ENCODE results near the gene MSI2.

The MSI2 gene

GRCh38 chr17:57638284-57638683 lies 382.0 kb downstream of the MSI2 start:
- no peak for DNase-seq (ENCODE audit: low spot score)

DNA sequence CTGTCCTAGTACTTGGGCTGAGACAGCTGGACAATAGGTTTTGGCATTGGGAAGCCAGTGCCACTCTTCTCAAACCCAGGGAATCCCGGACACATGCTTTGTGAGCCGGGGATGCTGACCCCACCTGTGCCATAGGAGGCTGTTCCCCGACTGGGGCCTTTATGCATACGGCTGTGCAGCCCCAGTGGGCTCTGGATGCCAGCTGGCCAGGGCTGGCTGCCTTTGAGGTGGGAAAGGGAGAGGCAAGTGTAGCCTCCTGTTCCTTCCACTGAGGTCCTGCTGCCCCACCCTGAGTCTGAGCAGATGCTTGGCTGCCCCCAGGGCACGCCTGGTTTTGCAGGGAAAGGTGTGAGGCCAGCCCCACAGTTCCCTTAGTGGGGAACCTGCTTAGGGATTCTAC lies 383.1 kb downstream of the MSI2 start:
- DNase-seq (ENCODE audit: low spot score): no peak

- no peak for DNase-seq (ENCODE audit: low spot score)
Observed at GRCh38 chr17:57640079-57640478, 383.8 kb downstream of the MSI2 start.

GRCh38 chr17:57641761-57642160 lies 385.4 kb downstream of the MSI2 start:
- DNase-seq (ENCODE audit: low spot score): no peak

DNA sequence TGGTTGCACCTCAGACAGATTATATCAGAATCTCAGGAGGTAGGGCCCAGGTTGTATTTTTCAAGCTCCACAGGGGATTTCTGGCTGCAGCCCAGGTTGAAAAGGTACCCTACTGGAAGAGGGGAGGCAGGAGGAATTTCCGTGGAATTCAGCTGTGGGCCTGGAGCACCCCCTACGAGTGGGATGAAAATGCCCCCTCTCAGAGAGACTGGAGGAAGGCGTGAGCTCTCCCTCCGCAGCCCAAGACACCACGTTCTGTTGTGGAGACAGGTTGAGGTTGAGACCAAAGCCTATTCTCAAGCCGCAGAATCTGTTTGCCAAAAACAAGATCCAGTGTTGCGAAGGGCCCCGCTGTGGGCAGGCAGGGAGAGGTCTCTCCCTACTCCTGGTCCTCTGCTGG lies 386.7 kb downstream of the MSI2 start:
- no peak for DNase-seq (ENCODE audit: low spot score)

- no peak for DNase-seq (ENCODE audit: low spot score)
Observed at GRCh38 chr17:57644326-57644725, 388.0 kb downstream of the MSI2 start.

GRCh38 chr17:57645950-57646665 lies 389.8 kb downstream of the MSI2 start:
- DNase-seq (ENCODE audit: low spot score): no peak

DNA sequence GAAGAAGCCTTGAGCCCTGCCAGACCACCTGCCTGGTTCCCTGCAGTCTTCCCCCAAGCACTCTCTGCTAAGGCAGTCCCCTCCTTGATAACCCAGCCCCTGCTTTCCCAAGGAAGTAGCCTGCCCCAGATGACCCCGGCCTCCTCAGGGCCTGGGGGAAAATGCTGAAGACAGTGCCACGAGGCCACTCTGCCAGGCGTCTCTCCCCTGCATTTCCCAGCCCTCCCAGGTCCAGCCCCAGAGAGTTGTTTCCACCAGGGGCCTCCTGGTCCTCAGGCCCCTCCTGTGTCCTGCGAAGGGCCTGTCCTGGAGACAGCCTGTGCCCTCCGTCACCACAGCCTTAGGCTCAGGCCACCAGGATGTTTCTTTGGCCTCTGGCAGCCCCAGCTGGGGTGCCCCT lies 392.4 kb downstream of the MSI2 start:
- DNase-seq (ENCODE audit: low spot score): no peak

- no peak for DNase-seq (ENCODE audit: low spot score)
Observed at GRCh38 chr17:57649191-57649590, 392.9 kb downstream of the MSI2 start.

DNA sequence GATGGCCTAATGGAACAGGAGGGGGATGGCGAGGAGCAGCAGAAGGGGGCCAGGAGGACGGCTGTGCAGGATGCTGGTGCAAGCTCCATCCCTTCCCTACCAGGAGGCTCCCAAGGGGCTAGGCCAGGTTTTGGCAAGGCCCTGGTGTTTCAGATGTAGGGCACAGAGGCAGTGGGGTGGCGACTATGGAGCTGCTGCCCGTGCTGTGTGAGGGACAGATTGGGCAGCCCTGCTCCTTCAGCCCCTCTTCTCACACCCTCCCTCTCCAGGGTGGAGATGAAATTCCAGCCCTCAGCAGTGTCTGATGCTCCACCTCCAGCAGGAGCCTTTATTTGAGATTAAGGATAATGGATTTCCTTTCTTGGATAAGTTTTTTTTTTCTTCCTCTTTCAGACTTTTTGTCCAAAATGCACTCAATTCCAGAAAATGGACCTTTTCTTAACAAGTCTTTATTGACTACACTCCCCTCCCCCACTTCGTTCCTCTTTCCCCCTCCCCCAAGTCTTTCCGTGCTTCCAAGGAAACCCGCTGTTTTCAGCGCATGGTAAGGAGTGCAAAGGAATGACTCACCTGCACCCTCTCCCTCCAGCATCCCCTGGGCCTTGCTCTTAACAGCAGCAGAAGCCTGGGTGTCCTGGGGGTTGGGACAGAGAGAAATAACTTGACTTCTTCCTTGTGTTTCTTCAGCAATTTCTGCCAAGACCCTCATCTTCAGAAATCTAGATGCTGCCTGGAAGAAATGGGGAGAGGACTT lies 393.6 kb downstream of the MSI2 start:
- peak; percentile 22 for DNase-seq (ENCODE audit: low spot score)

GRCh38 chr17:57650548-57650947 lies 394.2 kb downstream of the MSI2 start:
- DNase-seq (ENCODE audit: low spot score): peak; percentile 15

DNA sequence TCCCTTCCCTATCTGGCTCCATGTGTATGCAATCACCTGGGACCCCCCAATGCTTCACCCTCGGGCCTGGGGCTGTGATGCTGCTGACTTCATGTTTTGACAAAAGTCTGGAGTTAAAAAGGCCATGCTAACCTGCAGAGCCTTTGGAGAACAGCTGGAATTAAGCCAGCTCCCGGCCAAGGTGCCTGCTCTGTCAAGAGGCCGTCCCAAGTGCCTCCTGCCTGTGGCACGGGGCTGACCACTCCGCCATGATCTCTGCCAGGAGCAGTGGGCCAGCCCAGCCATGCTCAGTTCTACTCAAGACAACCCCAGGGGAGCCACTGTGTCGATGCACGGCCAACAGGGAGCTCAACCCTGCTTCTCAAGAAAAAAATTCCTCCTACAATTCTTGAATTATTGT lies 395.1 kb downstream of the MSI2 start:
- DNase-seq (ENCODE audit: low spot score): no peak

DNA sequence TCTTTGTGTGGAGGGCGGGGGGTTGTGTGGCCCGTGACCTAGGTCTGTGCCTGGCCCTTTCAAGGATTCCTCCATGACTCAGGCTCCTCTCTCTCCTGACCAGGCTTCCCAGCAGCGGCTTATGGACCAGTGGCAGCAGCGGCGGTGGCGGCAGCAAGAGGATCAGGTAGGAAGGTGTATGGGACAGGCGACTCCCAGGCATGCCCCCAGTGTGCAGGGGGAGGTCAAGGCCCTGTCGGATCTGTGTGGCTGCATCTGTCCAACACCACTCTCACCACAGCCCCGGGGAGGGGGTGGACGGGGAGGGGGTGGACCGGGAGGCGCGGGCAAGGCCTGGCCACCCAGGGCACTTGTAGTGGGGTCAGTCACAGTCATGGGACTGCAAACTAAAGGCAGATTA lies 395.7 kb downstream of the MSI2 start:
- DNase-seq (ENCODE audit: low spot score): no peak

DNA sequence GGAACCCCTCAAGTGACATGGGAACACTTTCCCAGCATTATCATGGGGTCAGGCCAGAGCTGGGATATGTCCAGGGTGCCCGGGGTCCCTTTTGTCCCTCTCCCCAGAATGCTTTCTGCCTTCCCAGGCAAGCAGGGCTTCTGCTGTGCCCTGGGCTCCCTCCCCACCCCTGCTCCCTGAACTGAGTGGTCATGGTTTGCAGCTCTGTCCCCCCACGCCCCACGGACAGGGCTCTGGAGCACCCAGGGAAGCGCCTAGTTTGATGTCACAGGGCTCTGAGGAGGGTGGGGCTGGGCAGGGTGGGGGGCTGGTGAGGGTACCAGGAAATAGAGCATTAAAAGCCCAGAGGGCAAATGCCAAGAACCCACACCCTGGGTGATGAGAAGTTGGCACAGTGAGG lies 396.5 kb downstream of the MSI2 start:
- no peak for DNase-seq (ENCODE audit: low spot score)

- DNase-seq (ENCODE audit: low spot score): no peak
Observed at GRCh38 chr17:57653279-57653678, 397.0 kb downstream of the MSI2 start.

DNA sequence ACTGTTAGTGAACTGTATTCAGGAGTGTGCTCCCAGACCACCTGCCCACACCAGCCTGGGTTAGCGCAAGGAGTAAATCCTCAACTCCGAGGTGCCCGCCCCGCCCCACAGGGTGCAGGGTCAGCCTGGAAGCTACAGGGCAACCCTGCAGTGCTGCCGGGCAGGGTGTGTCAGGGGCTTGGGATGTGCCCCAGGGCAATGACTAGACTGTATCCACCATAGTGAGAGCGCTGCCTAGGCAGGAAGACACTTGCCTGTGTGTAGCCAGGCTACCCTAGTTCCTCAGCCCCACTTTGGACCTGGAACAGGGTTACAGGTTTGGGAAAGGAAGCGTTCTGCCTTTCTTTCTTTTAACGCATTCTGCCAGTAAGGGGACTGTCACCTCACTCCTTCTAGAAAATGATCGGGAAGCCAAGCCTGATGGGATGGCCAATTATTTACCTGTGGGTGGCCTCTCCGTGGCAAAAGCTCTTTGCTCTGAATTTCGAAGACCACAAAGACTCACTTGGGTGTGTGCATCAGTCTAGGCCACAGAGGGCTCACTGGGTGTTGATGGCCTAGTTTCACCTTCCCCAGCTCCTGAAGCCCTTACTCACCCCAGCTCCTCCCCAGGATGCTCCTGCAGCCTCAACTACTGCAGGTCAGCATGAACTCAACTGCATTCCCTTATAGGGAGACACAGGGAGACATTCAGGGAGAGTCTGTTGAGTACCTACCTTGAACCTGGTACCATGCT lies 397.9 kb downstream of the MSI2 start:
- DNase-seq (ENCODE audit: low spot score): no peak

DNA sequence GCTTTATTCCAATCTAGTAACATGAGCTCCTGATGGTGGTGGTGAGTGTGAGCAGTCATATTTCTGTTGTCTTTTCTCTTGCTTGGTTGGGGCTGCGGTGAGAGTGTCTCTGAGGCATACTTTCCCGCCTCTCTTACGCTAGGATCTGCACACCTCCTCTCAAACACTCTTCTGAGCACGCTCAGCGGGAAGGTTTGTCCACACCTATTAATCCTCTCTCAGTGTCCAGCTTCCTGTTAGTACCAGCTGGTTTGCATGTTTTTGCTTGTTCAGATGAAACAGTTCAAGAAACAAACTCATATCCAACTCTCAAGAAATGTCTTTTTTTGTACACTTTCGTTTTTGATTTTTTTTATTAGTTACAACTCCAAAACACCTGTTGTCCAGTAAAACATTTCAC lies 399.2 kb downstream of the MSI2 start:
- no peak for DNase-seq (ENCODE audit: low spot score)

DNA sequence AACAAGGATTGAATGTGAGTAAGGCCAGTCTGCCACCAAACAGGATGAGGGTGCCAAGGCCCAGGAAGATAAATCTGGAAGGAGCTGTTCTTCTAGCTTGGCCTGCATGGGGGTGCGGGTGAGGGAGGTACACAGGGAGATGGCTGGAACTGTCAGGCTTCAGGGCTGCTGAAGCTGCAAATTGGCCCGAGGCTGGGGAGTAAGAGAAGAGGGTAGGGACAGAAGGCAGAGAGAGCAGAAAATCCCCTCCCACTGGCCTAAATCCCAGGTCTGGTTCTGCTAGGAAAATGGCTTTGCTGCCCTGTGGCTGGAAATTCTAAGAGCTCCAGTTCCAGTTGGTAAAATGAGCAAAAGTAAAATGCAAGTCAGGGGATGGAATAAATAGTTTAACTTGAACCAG lies 400.9 kb downstream of the MSI2 start:
- no peak for DNase-seq (ENCODE audit: low spot score)

- DNase-seq (ENCODE audit: low spot score): no peak
Observed at GRCh38 chr17:57662041-57662440, 405.7 kb downstream of the MSI2 start.

DNA sequence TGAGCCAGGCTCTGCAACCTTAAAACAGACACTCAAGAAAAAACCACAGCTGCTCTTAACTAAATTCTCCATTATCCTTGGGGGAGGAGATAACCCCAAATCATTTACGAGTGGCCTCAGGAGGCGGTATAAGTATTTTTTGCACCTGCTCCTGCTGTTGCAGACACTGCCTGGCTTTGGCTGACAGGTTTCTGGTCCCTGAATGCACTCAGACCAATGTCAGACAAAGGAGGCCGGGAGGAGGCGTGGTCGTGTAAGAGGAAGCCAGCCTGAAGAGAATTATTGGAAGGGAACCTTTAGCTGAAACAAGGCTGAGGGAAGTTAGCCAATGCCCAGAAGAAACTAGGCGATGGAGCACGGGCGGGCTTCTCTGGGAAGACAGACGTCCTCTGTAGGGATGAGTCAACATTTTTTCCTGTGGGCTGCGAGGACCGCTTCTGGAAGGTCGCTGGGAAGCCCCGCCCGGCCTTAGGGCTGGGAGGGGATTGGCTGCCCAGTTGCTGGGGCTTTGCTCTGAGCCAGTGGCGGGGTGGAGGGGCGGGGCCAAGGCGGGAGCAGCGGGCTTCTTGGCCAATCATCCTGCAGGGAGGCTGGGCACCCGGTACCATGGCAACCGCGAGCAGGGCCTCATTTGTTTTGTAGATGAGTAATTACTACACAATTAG lies 406.5 kb downstream of the MSI2 start:
- DNase-seq (ENCODE audit: low spot score): peak; percentile 90

- DNase-seq (ENCODE audit: low spot score): no peak
Observed at GRCh38 chr17:57663326-57664070, 407.2 kb downstream of the MSI2 start.

DNA sequence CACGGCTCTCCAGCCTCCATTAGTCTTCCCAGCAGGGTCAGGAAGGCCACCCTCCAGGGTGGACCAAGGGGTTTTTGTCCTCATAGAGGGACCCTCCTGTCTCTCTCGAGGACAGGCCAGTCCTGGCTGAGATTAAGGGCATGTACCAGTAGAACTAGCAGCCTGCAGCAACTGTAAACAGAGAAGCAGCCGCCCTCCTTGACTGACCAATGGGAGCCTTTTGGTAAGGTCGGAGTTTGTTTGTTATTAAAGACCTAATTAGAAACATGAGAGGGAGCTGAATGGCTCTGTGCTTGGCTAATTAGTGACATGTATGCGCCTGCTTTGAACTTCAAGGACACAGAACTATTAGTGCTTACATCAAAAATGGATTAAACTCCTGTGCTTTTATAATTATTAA lies 408.8 kb downstream of the MSI2 start:
- DNase-seq (ENCODE audit: low spot score): no peak

Measured in COLO829 (cell line).